IMR-90 (cell line): ENCODE results near the gene PRKN. TPM values are rescaled to one million over a fixed set of nuclear protein-coding genes. Genes with fewer than 3 reads are reported as not detected.

Experiments
- ATAC-seq: fragments of 200-7000 bp; cut with Tn5 transposase; 2 replicates; pipeline ENCODE4 v1.9.1; 2020; ENCODE audit warnings: low read depth, mild to moderate bottlenecking, moderate library complexity
- BruUV-seq: library from RNA; stranded (reverse); fragments of 400-500 nt; replicated peaks from 2 replicates; lab custom pipeline; 2021; lab: Mats Ljungman, UMichigan
- CTCF ChIA-PET: fragments of 300-600 bp; formaldehyde crosslinking; extraction: SDS; loops from one replicate; lab custom pipeline; 2021; ENCODE audit warnings: antibody characterized with exemption; lab: Yijun Ruan, JAX
- POLR2A ChIA-PET: fragments of 300-600 bp; sonication (Branson Sonifier 250); formaldehyde crosslinking; loops from one replicate; lab custom pipeline; 2022; ENCODE audit warnings: antibody characterized with exemption; ENCODE audit not compliant: unreplicated experiment; lab: Charles Lee
- DNase-seq: peaks from one replicate; pipeline ENCODE4 v3.0.0; 2013
- H2AFZ ChIP-seq: replicated peaks from 2 replicates; pipeline ENCODE3; 2013; ENCODE audit warnings: low read length, mild to moderate bottlenecking; ENCODE audit not compliant: poor library complexity
- H2AK5ac ChIP-seq: 2 replicates; pipeline ENCODE4 v1.6.1; 2013; ENCODE audit warnings: low read depth, low read length, inconsistent platforms
- H2AK9ac ChIP-seq: replicated peaks from 2 replicates; pipeline ENCODE3; 2013; ENCODE audit warnings: mild to moderate bottlenecking, low read depth, low read length, moderate library complexity; ENCODE audit not compliant: poor library complexity
- H2BK120ac ChIP-seq: 2 replicates; pipeline ENCODE4 v1.6.1; 2013; ENCODE audit warnings: low read depth, low read length, inconsistent platforms
- H2BK15ac ChIP-seq: 3 replicates; pipeline ENCODE4 v1.6.1; 2013; ENCODE audit warnings: low read depth, low read length, inconsistent platforms
- H2BK20ac ChIP-seq: 2 replicates; pipeline ENCODE4 v1.6.1; 2013; ENCODE audit warnings: low read depth, mild to moderate bottlenecking, inconsistent platforms, low read length, moderate library complexity
- H2BK5ac ChIP-seq: 2 replicates; pipeline ENCODE4 v1.6.1; 2013; ENCODE audit warnings: mild to moderate bottlenecking, low read depth, low read length, inconsistent platforms; ENCODE audit not compliant: poor library complexity, severe bottlenecking
- H3K14ac ChIP-seq: replicated peaks from 2 replicates; pipeline ENCODE4 v1.6.1; 2013; ENCODE audit warnings: low read depth, low read length, inconsistent platforms
- H3K18ac ChIP-seq: 2 replicates; pipeline ENCODE4 v1.6.1; 2013; ENCODE audit warnings: low read depth, low read length, control low read depth
- H3K23ac ChIP-seq: 2 replicates; pipeline ENCODE4 v1.6.1; 2013; ENCODE audit warnings: low read depth, low read length, inconsistent platforms
- H3K27ac ChIP-seq: 2 replicates; pipeline ENCODE4 v1.5.1; 2013; ENCODE audit warnings: mild to moderate bottlenecking, control low read depth, low read length; ENCODE audit not compliant: insufficient read depth
- H3K27me3 ChIP-seq: 2 replicates; pipeline ENCODE4 v1.6.1; 2013; ENCODE audit warnings: low read length; ENCODE audit not compliant: control insufficient read depth, insufficient read depth
- H3K36me3 ChIP-seq: 2 replicates; pipeline ENCODE4 v1.6.1; 2013; ENCODE audit warnings: low read length, mixed read lengths; ENCODE audit not compliant: control insufficient read depth, insufficient read depth
- H3K4ac ChIP-seq: 2 replicates; pipeline ENCODE4 v1.6.1; 2013; ENCODE audit warnings: low read depth, low read length, inconsistent platforms
- H3K4me1 ChIP-seq: 2 replicates; pipeline ENCODE4 v1.6.1; 2013; ENCODE audit warnings: low read length, mixed read lengths; ENCODE audit not compliant: control insufficient read depth, insufficient read depth
- H3K4me2 ChIP-seq: 2 replicates; pipeline ENCODE4 v1.6.1; 2013; ENCODE audit warnings: low read depth, mild to moderate bottlenecking, control low read depth, low read length, moderate library complexity
- H3K4me3 ChIP-seq: 2 replicates; pipeline ENCODE4 v1.5.1; 2013; ENCODE audit warnings: low read depth, mild to moderate bottlenecking, control low read depth, low read length, moderate library complexity; ENCODE audit not compliant: insufficient read depth
- H3K56ac ChIP-seq: 2 replicates; pipeline ENCODE4 v1.6.1; 2013; ENCODE audit warnings: low read length, inconsistent platforms; ENCODE audit not compliant: insufficient read depth; ENCODE audit errors: extremely low read depth
- H3K79me1 ChIP-seq, 2 experiments: 2 replicates each; pipeline ENCODE4 v1.6.1; 2013; ENCODE audit warnings: low read length in 2 of 2, inconsistent platforms in 1 of 2, low read depth in 1 of 2
- H3K9ac ChIP-seq: 2 replicates; pipeline ENCODE4 v1.6.1; 2013; ENCODE audit warnings: low read depth, low read length, control low read depth
- H3K9me1 ChIP-seq: 2 replicates; pipeline ENCODE4 v1.6.1; 2013; ENCODE audit warnings: low read length, inconsistent platforms; ENCODE audit not compliant: insufficient read depth
- H3K9me3 ChIP-seq: 2 replicates; pipeline ENCODE4 v1.6.1; 2013; ENCODE audit warnings: low read length; ENCODE audit not compliant: control insufficient read depth, insufficient read depth
- H4K20me1 ChIP-seq: 2 replicates; pipeline ENCODE4 v1.6.1; 2013; ENCODE audit warnings: low read length, inconsistent platforms; ENCODE audit not compliant: insufficient read depth
- H4K5ac ChIP-seq: 2 replicates; pipeline ENCODE4 v1.6.1; 2013; ENCODE audit warnings: mild to moderate bottlenecking, low read depth, low read length, control low read depth
- H4K8ac ChIP-seq, 2 experiments: 2 replicates each; pipeline ENCODE4 v1.6.1; 2013; ENCODE audit warnings: low read depth in 2 of 2, low read length in 2 of 2, control low read depth in 1 of 2, inconsistent platforms in 1 of 2
- H4K91ac ChIP-seq: 2 replicates; pipeline ENCODE4 v1.6.1; 2013; ENCODE audit warnings: low read depth, low read length, inconsistent platforms; ENCODE audit not compliant: insufficient read depth
- BHLHE40 ChIP-seq: fragments of 150-350 bp; IDR thresholded peaks from 2 replicates; pipeline ENCODE4 v1.6.1; 2016; ENCODE audit warnings: mild to moderate bottlenecking, low read depth, low read length
- CEBPB ChIP-seq: IDR thresholded peaks from 2 replicates; pipeline ENCODE4 v1.6.1; 2012; ENCODE audit warnings: low read depth, low read length, improper control_type of control experiment
- CHD1 ChIP-seq: IDR thresholded peaks from 2 replicates; pipeline ENCODE4 v1.6.1; 2012; ENCODE audit warnings: low read depth, low read length, improper control_type of control experiment
- MAFK ChIP-seq: IDR thresholded peaks from 2 replicates; pipeline ENCODE4 v1.6.1; 2012; ENCODE audit warnings: low read depth, low read length, improper control_type of control experiment
- MAZ ChIP-seq: IDR thresholded peaks from 2 replicates; pipeline ENCODE4 v1.6.1; 2012; ENCODE audit warnings: low read depth, mild to moderate bottlenecking, low read length, improper control_type of control experiment, moderate library complexity, borderline replicate concordance
- MXI1 ChIP-seq: IDR thresholded peaks from 2 replicates; pipeline ENCODE4 v1.6.1; 2012; ENCODE audit warnings: low read depth, mild to moderate bottlenecking, low read length, moderate library complexity, borderline replicate concordance
- NFE2L2 ChIP-seq: fragments of 150-350 bp; IDR thresholded peaks from 2 replicates; pipeline ENCODE4 v1.6.1; 2016; ENCODE audit warnings: low read depth, mild to moderate bottlenecking, low read length
- POLR2A ChIP-seq: IDR thresholded peaks from 2 replicates; pipeline ENCODE4 v1.6.1; 2012; ENCODE audit warnings: mild to moderate bottlenecking, low read depth, low read length
- RCOR1 ChIP-seq: IDR thresholded peaks from 2 replicates; pipeline ENCODE4 v1.6.1; 2012; ENCODE audit warnings: mild to moderate bottlenecking, low read length, improper control_type of control experiment; ENCODE audit not compliant: insufficient replicate concordance
- RFX5 ChIP-seq: IDR thresholded peaks from 2 replicates; pipeline ENCODE4 v1.8.0; 2012; ENCODE audit warnings: low read depth, mild to moderate bottlenecking, low read length, moderate library complexity
- SMC3 ChIP-seq: fragments of 150-350 bp; IDR thresholded peaks from 2 replicates; pipeline ENCODE4 v1.6.1; 2016; ENCODE audit warnings: low read depth, mild to moderate bottlenecking, antibody characterized with exemption, low read length, moderate library complexity
- WGBS, 2 experiments: methylation state at CpG; one replicate each; pipeline versions ENCODE4 v1.1.5 to v1.1.7; 2013; ENCODE audit warnings: missing lambda C conversion rate in 2 of 2; ENCODE audit not compliant: insufficient read length in 1 of 2; ENCODE audit errors: extremely low coverage in 2 of 2; 5-methylcytosine and 5-hydroxymethylcytosine counted together
- dilution Hi-C: fragments of 300-500 bp; cut with HindIII; formaldehyde crosslinking; loops from one replicate; pipeline ENCODE4 v1.14.3; 2018; ENCODE audit warnings: low sequenced_read_pairs; ENCODE audit not compliant: unreplicated experiment
- in situ Hi-C: fragments of 300-500 bp; cut with MboI; formaldehyde crosslinking; loops from 3 replicates; pipeline ENCODE4 v1.14.3; 2019; ENCODE audit warnings: low sequenced_read_pairs, inconsistent platforms, mixed read lengths
- intact Hi-C: fragments of 100-400 bp; cut with micrococcal nuclease; formaldehyde crosslinking; loops from 2 replicates; pipeline ENCODE4 v1.10.0; 2022
- polyA plus RNA-seq, 3 experiments: library from polyadenylated mRNA; depleted of rRNA; stranded (reverse); fragments of >200 nt; gene quantifications; 2 replicates each; pipeline ENCODE4 v1.2.3, GENCODE V29; 2012; ENCODE audit warnings: low replicate concordance in 1 of 3
- total RNA-seq: library from RNA; depleted of rRNA; stranded (reverse); fragments of >200 nt; gene quantifications from 2 replicates; pipeline ENCODE4 v1.2.3, GENCODE V29; 2012
- TF ChIP-seq, protein P1 (sequence below): fragments of 150-350 bp; IDR thresholded peaks from 2 replicates; pipeline ENCODE4 v1.6.1; 2017; ENCODE audit warnings: mild to moderate bottlenecking, antibody characterized with exemption, low read length, low read depth
- TF ChIP-seq, protein P2 (sequence below): fragments of 150-350 bp; IDR thresholded peaks from 2 replicates; pipeline ENCODE4 v1.6.1; 2016; ENCODE audit warnings: low read depth, mild to moderate bottlenecking, low read length, moderate library complexity, borderline replicate concordance

The PRKN gene
- total and polyA plus RNA-seq, 2 of the 4 experiments (the other 2 are of a cell fraction): 0.15 to 0.18 TPM

DNA sequence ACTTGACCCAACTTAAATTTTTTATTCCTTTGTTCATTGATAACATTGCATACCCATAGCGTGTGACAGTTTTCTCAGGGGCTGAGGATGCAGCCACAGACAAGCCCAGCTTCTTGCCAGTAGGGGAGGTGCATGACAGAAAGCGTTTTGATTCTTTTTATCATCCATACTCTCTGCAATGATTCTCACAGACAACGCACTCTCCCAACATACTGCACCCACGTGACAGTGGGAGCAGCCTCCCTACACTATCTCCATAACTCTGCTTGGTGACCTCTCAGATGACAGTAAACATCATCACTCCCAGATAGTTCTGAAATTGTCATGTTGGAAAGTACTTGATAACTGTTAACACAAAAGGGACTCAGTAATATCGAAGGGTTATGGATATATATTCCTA, 972.5 kb downstream of the PRKN start:
- dilution Hi-C loops (no loop called here), intact Hi-C loops (no loop called here), in situ Hi-C loops (no loop called here)
- ChIA-PET POLR2A (no interaction called here), CTCF (no interaction called here)
- no peaks in the 10 kb centered on the region for H3K79me1 ChIP-seq
- H2AFZ ChIP-seq: no peak overlapping the region
- no peak overlapping the region for H3K27ac ChIP-seq
- H3K9me3 ChIP-seq: peaks cover 26% of the 10 kb centered on the region
- H3K4me1 ChIP-seq: no peaks in the 10 kb centered on the region
- no CpG with 5 or more reads among the region's 5 CpGs for WGBS, 2 experiments
- no peak overlapping the region for H3K14ac ChIP-seq
- no peaks in the 10 kb centered on the region for H3K36me3 ChIP-seq
- no peak overlapping the region for H3K4me3 ChIP-seq
- BruUV-seq: no TSS peak
- no peak overlapping the region for H2BK15ac ChIP-seq
- no peak overlapping the region for H3K56ac ChIP-seq
- TF ChIP-seq MAZ: no peak
- TF ChIP-seq, protein P1, sequence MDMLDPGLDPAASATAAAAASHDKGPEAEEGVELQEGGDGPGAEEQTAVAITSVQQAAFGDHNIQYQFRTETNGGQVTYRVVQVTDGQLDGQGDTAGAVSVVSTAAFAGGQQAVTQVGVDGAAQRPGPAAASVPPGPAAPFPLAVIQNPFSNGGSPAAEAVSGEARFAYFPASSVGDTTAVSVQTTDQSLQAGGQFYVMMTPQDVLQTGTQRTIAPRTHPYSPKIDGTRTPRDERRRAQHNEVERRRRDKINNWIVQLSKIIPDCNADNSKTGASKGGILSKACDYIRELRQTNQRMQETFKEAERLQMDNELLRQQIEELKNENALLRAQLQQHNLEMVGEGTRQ: no peak
- no peak for TF ChIP-seq CEBPB
- no peak for TF ChIP-seq RCOR1
- TF ChIP-seq BHLHE40: no peak
- TF ChIP-seq SMC3: no peak
- TF ChIP-seq CHD1: no peak
- TF ChIP-seq MAFK: no peak
- TF ChIP-seq, protein P2, sequence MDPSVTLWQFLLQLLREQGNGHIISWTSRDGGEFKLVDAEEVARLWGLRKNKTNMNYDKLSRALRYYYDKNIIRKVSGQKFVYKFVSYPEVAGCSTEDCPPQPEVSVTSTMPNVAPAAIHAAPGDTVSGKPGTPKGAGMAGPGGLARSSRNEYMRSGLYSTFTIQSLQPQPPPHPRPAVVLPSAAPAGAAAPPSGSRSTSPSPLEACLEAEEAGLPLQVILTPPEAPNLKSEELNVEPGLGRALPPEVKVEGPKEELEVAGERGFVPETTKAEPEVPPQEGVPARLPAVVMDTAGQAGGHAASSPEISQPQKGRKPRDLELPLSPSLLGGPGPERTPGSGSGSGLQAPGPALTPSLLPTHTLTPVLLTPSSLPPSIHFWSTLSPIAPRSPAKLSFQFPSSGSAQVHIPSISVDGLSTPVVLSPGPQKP: no peak
- TF ChIP-seq NFE2L2: no peak
- no peak for TF ChIP-seq MXI1
- no peak for TF ChIP-seq POLR2A
- no peak for TF ChIP-seq RFX5
- no peak overlapping the region for H3K4me2 ChIP-seq
- DNase-seq (no peak), ATAC-seq (no peak)
- H4K20me1 ChIP-seq: no peaks in the 10 kb centered on the region
- no peak overlapping the region for H3K9ac ChIP-seq
- no peak overlapping the region for H3K18ac ChIP-seq
- H2AK5ac ChIP-seq: no peak overlapping the region
- H2BK120ac ChIP-seq: no peak overlapping the region
- H3K4ac ChIP-seq: no peak overlapping the region
- H2AK9ac ChIP-seq: no peak overlapping the region
- no peak overlapping the region for H2BK20ac ChIP-seq
- H3K9me1 ChIP-seq: no peaks in the 10 kb centered on the region
- no peak overlapping the region for H2BK5ac ChIP-seq
- H3K23ac ChIP-seq: no peak overlapping the region
- H4K8ac ChIP-seq: no peak overlapping the region
- no peak overlapping the region for H4K5ac ChIP-seq
- no peak overlapping the region for H4K91ac ChIP-seq
- no peaks in the 10 kb centered on the region for H3K27me3 ChIP-seq
